Measurements from ENCODE around the gene SYNE1.

GRCh38 chr6:152298055-152298647 lies 339.0 kb downstream of the SYNE1 start:
- TF ChIP-seq CTCF (IDR thresholded peaks at IDR 0.05) (no peak), POLR2A (IDR thresholded peaks at IDR 0.05) (no peak), EP300 (IDR thresholded peaks at IDR 0.05) (no peak)

Measured in upper lobe of left lung (tissue), 4 donors.